ENCODE measurements around the gene C11orf24. TPM values are rescaled to one million over a fixed set of nuclear protein-coding genes. Genes with fewer than 3 reads are reported as not detected.

C11orf24 gene
- polyA plus RNA-seq (ENCODE audit: insufficient read length in 10 of 10): 10 to 100 TPM; 22.9 to 38.8 (median 28.6) TPM
- long read RNA-seq, donor 1, transcript C11orf24-201 (4 exons, 2,063 nt): major isoform, 10 of 10 reads
- long read RNA-seq, donor 1, partial matches to known transcripts: 0 of 10 reads
- long read RNA-seq, donor 1, other reads (novel, unspliced or antisense): 0 of 10 reads
- long read RNA-seq, donor 2, partial matches to known transcripts: 0 of 3 reads
- long read RNA-seq, donor 2, other reads (novel, unspliced or antisense): 0 of 3 reads
- long read RNA-seq, donor 3: 0 reads
- long read RNA-seq, donor 4, partial matches to known transcripts: 0 of 5 reads
- long read RNA-seq, donor 4, other reads (novel, unspliced or antisense): 0 of 5 reads
- long read RNA-seq, donor 5, transcript C11orf24-201 (4 exons, 2,063 nt): major isoform, 13 of 28 reads
- long read RNA-seq, donor 5, partial matches to known transcripts: 12 of 28 reads
- long read RNA-seq, donor 5, other reads (novel, unspliced or antisense): 0 of 28 reads
- long read RNA-seq, donor 6, transcript C11orf24-201 (4 exons, 2,063 nt): major isoform, 7 of 10 reads
- long read RNA-seq, donor 6, partial matches to known transcripts: 0 of 10 reads
- long read RNA-seq, donor 6, other reads (novel, unspliced or antisense): 0 of 10 reads
- long read RNA-seq, donor 7, transcript C11orf24-201 (4 exons, 2,063 nt): major isoform, 9 of 9 reads
- long read RNA-seq, donor 7, partial matches to known transcripts: 0 of 9 reads
- long read RNA-seq, donor 7, other reads (novel, unspliced or antisense): 0 of 9 reads
- long read RNA-seq, donor 8, partial matches to known transcripts: 0 of 5 reads
- long read RNA-seq, donor 8, other reads (novel, unspliced or antisense): 0 of 5 reads
- long read RNA-seq, donor 9, partial matches to known transcripts: 0 of 5 reads
- long read RNA-seq, donor 9, other reads (novel, unspliced or antisense): 0 of 5 reads

DNA sequence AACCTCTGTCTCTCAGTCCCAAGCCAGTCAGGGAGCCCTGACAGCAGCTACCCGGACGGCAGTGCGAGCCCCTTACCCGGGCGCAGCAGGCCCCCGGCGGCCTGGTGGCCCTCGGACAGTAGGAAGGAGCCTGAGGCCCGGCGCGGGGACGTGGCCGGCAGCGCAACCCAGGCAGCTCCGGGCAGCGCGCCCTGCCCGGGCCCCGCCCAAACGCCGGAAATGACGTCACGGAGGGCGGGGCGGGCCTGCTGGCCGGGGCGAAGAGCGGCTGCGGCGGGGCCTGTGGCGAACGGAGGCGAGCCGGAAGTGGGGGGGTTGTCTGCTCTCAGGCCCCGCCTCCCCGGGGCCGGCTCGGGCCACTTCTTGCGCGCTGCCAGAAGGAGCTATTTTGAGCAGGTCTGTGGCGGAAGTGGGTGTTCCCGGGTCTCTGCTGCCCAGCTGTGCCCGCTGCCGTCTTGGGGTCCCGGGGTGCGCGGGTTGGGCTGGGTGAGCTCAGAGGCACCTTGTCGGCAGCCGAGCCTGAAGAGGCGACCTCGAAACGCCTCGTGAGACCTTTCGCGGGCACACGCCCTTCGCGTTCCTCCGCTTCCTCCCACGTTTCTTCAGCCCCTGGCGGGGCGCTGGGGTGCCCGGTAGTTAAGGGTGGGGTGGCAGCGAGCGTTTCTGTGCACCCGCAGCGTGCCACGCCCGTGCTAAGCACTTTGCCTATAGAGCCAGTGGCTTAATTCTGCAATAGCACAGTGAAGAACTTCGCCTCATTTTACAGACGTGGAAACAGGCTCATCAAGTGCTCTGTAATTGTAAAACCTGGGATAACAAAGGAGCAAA is at the start of gene C11orf24:
Gene C11orf24 (minus strand): TSS at position 193 of the 828 bp plus-strand sequence. CDS start 8,206 bp downstream, outside the sequence.
- DNase-seq: peak; percentile 95 to 98 (median 96)

GRCh38 chr11:68317147-68317785 is 45.5 kb upstream of the C11orf24 start:
- DNase-seq: no peak

DNA sequence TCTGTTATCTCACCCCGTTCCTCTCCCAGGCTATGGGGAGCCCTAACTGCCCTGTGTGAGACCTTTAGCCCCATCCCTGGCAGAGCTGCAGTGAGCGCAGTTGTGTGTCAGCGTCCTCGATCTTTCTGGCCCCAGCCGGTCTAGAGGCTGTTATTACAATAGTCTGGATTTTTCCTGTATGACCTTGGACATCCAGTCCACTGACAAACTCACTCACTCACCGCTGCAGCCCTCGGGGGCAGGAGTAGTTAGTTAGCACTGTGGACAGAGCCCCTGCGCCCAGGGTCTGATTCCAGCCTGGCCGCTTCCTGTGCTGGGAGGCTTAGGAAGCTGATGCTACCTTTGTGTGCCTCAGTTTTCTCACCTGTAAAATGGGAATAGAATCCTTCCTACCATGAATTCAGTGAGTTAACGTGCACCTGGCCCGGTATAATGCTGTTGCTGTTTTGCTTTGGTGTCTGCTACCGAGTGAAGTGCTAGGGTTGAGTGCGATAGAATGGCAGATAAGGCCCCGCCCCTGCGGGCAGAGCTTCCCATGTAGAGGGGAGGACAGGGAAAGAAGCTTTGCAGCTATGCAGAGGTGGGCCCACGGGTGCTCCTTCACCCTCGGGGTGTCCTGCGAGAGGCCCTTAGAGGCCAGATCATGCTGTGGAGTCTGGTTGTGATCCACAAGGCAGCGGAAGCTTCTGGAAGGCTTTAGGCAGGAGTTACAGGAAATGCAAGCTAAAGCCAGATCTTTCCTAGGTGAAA is 43.6 kb upstream of the C11orf24 start:
- peak in 1 of 3 donors; percentile 68 for DNase-seq

- DNase-seq: peak in 1 of 3 donors; percentile 75
These were observed 42.7 kb upstream of the C11orf24 start for GRCh38 chr11:68314203-68315170.

- peak in 1 of 3 donors; percentile 78 for DNase-seq
These were observed 41.9 kb upstream of the C11orf24 start for GRCh38 chr11:68313574-68314202.

GRCh38 chr11:68312780-68313573 is 41.2 kb upstream of the C11orf24 start:
- no peak for DNase-seq

- no peak for DNase-seq
These were observed 40.5 kb upstream of the C11orf24 start, which contains the start of gene LRP5 for GRCh38 chr11:68312117-68312779. Gene LRP5 (plus strand): TSS chr11:68312591. CDS start chr11:68312715, 124 bp downstream.

- no peak for DNase-seq
These were observed 39.7 kb upstream of the C11orf24 start for GRCh38 chr11:68311160-68312116.

GRCh38 chr11:68309621-68310185 is 37.9 kb upstream of the C11orf24 start:
- no peak for DNase-seq

GRCh38 chr11:68308068-68308467 is 36.3 kb upstream of the C11orf24 start:
- DNase-seq: no peak

DNA sequence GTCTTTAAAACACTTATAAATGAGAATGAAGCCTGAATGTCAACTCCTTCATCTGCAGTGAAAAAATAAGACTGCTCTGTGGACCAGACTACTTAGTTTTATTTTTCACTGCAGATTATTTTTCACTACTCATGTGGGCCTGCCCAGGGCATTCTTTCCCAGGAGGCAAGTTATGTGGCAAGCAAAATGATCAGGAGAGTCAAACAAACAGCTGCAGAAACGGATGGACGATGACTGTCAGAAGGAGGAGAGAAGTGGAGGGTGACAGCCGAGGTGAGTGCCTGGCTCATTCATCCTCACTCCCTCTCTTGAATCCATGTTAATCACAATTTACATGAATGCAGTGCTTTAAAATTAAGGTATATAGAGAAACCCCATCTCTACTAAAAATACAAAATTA is 34.9 kb upstream of the C11orf24 start:
- no peak for DNase-seq

GRCh38 chr11:68303982-68304780 is 32.4 kb upstream of the C11orf24 start:
- DNase-seq: no peak

GRCh38 chr11:68303083-68303482 is 31.3 kb upstream of the C11orf24 start:
- DNase-seq: no peak

DNA sequence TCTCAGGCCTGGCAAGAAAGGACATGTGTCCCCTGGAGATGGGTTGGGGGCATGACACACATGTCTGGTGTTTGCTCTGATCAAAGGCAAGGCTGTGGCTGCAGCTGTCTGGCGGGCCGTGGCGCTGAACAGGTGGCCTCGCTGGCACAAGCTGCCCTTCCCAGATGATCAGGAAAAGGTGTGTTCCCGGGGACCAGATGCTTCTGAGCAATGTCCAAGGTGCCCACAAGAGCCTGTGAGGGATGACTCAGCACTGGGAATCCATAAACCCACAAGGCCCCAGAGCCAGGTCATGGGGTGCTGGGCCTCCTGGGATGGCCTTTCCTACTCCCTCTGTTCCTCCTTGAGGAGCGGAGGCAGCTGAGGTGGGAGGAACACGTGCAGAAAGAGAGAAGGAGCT is 30.9 kb upstream of the C11orf24 start:
- no peak for DNase-seq
